Hepatocyte (in vitro differentiated cells): ENCODE data around the gene FOXD4L6.
"Not testable (repeated sequence)": the region's sequence is repeated elsewhere in the genome, so short reads cannot be mapped to it uniquely, and the experiment has no call there.

Experiments
- CTCF ChIP-seq: fragments of 200-600 bp; sonication (generic); IDR thresholded peaks from 2 replicates; pipeline ENCODE4 v1.5.1; 2016; ENCODE audit warnings: antibody characterized with exemption, mild to moderate bottlenecking; ENCODE audit not compliant: poor library complexity
- EZH2 ChIP-seq: fragments of 200-600 bp; sonication (generic); IDR thresholded peaks from 2 replicates; pipeline ENCODE4 v1.6.1; 2016; ENCODE audit warnings: antibody characterized with exemption, mild to moderate bottlenecking, borderline replicate concordance
- EZH2phosphoT487 ChIP-seq: fragments of 200-600 bp; sonication (generic); IDR thresholded peaks from one replicate; pipeline ENCODE4 v1.6.1; 2018; ENCODE audit warnings: antibody characterized with exemption, mild to moderate bottlenecking, low read depth, moderate library complexity; ENCODE audit not compliant: unreplicated experiment, severe bottlenecking

- not testable (repeated sequence) for TF ChIP-seq CTCF, EZH2phosphoT487, EZH2
Observed at GRCh38 chr9:41105557-41106253, 22.8 kb downstream of the FOXD4L6 start.
